Endometrial microvascular endothelial cells (primary cell): Measurements from ENCODE around the gene NDUFAB1. TPM values are rescaled to one million over a fixed set of nuclear protein-coding genes. Genes with fewer than 3 reads are reported as not detected.
"Not testable (repeated sequence)": the region's sequence is repeated elsewhere in the genome, so short reads cannot be mapped to it uniquely, and the experiment has no call there.

Experiments used
- in situ Hi-C: cut with HindIII; loops from 2 replicates; pipeline ENCODE4 v1.10.0; 2017; ENCODE audit warnings: low sequenced_read_pairs, low pct_unique_long_range_greater_than_20kb; ENCODE audit errors: inconsistent ontology term
- total RNA-seq: library from RNA; depleted of rRNA; stranded (reverse); fragments of >200 nt; gene quantifications from one replicate; pipeline ENCODE4 v1.2.3, GENCODE V29; 2015; ENCODE audit errors: inconsistent ontology term

NDUFAB1 gene
- 148 TPM for total RNA-seq

- in situ Hi-C loops: no loop called here
Measured at GRCh38 chr16:23595951-23596720, at the start of gene NDUFAB1. NDUFAB1 (minus strand) TSS chr16:23596316; CDS start chr16:23596290, 26 bp downstream.

DNA sequence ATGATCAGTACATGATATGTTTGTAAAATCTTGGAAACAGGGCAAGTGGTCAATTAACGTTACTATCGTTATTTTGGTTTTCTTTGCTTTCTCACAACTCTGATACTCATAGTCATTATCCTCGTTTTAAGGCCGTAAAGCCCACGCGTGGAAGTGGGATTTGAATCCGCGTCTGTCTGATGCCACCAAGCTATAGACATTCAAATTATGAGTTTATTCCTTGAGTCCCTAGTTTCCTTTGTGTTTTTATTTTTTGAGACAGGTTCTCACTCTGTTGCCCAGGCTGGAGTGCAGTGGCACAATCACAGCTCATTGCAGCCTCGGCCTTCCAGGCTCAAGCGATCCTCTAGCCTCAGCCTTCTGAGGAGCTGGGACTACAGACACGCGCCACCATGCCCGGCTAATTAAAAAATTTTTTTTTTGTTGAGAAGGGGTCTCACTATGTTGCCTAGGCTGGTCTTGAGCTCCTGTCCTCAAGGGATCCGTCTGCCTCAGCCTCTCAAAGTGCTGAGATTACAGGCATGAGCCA is 46.2 kb upstream of the NDUFAB1 start:
- in situ Hi-C loops: no loop called here

GRCh38 chr16:23640931-23641765 is 45.0 kb upstream of the NDUFAB1 start, which contains the start of the genes DCTN5 and PALB2:
DCTN5 (plus strand) TSS chr16:23641466; CDS start chr16:23641543, 77 bp downstream.
PALB2 (minus strand) TSS chr16:23641310; CDS start chr16:23641157, 153 bp downstream.
- in situ Hi-C loops: no loop called here

DNA sequence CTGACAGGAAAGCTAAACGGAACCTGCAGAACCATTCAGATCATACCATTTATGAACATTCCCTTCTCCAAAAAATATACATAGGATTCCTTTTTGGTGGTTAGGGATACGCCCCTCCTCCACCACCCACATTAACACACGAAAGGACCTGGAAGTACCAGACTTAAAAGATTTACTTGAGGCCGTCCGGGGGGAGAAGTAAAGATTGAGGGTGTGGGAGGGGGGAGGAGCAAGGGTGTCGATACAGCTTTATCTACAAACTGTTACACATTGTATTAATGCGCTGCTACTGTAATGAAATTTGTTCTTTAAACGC is 44.5 kb upstream of the NDUFAB1 start:
- in situ Hi-C loops: no loop called here

- in situ Hi-C loops: no loop called here
Measured at GRCh38 chr16:23635958-23636357, 39.8 kb upstream of the NDUFAB1 start.

- in situ Hi-C loops: no loop called here
Measured at GRCh38 chr16:23634461-23635036, 38.4 kb upstream of the NDUFAB1 start.

- in situ Hi-C loops: not testable (repeated sequence)
Measured at GRCh38 chr16:23631874-23632273, 35.8 kb upstream of the NDUFAB1 start.

DNA sequence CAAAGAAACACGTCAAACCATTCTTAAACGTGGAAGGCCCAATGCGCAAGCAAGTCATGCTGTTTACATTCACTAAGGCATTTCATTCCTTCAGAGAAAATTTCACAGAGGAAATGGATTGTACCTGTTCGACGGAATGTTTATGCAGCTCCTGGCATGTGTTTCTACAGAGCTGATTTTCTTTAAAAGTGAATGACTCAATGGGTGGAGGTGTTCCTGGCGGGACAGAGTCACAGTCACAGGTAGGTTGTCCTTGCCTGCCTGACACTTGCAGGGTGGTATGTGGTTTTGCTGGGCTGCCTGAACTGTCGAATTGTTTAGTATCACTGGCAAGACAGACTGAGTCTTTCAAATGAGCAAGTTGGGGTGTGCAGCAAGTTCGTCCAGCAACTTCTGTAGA is 33.4 kb upstream of the NDUFAB1 start:
- in situ Hi-C loops: no loop called here

DNA sequence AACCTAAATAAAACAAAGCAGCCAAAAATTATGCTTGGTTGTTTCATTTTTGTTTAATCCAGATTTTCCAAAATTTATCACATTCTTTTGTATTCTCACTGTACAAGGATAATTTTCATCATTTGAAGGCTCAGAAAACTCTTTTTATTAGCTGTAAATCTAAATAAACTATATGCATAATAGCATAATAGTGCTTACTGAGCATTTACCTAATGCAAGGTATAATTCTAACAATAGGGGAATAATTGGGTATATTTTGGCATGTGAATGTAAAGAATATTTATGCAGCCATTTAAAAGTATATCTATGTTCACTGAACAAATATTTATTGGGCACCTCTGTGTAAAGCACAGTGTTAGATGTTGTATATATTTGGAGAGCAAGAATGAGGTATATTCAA is 28.0 kb upstream of the NDUFAB1 start:
- in situ Hi-C loops: no loop called here

DNA sequence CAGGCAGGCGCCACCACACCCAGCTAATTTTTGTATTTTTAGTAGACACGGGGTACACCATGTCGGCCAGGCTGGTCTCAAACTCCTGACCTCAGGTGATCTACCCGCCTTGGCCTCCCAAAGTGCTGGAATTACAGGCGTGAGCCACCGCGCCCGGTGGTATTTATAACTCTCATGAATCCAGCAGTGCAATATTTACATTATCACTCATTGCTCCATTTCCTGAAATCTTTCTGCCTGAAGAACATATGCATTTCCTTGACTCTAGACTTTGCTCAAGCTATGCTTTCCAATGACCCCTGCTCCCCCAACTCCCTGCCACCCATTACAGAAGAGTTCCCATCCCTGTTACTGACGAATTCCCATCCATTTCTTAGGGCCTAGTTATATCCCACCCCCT is 19.7 kb upstream of the NDUFAB1 start:
- in situ Hi-C loops: no loop called here

DNA sequence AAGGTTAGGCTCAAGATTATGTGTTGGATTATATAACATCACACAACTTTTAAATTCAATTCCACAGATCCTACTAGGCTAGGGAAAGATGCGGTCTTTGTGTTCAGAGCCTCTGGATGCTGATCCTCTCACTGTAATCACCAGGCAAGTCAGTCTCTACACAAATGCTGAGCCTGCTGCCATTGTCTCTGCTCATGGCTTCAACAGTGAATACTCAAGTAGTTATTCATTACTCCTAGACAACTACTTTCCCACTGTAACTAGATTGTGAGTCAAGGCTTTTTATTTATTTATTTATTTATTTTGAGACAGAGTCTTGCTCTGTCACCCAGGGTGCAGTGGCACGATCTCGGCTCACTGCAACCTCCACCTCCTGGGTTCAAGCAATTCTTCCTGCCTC is 15.8 kb upstream of the NDUFAB1 start:
- in situ Hi-C loops: no loop called here

- in situ Hi-C loops: not testable (repeated sequence)
Measured at GRCh38 chr16:23610905-23611304, 14.8 kb upstream of the NDUFAB1 start.

GRCh38 chr16:23609929-23610328 is 13.8 kb upstream of the NDUFAB1 start:
- in situ Hi-C loops: no loop called here

- in situ Hi-C loops: no loop called here
Measured at GRCh38 chr16:23608194-23608593, 12.1 kb upstream of the NDUFAB1 start.

DNA sequence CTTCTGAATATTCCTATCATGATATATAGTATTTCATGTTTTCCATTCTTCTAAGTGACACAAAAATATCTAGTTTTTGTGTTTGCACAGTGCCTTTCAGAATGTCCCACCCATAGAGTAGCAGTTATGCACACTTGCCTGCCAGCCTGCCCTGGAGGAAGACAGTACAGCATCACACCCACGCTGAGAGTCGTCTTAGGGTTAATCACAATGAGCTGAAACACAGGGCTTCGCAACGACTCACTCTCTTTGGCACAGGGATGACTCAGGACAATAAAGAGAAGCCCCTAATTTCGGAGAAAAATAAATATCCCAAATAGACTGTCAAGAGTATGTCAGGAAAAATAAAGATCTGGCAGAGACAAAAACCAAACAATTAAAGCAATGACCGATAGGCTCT is 11.6 kb upstream of the NDUFAB1 start:
- in situ Hi-C loops: no loop called here

DNA sequence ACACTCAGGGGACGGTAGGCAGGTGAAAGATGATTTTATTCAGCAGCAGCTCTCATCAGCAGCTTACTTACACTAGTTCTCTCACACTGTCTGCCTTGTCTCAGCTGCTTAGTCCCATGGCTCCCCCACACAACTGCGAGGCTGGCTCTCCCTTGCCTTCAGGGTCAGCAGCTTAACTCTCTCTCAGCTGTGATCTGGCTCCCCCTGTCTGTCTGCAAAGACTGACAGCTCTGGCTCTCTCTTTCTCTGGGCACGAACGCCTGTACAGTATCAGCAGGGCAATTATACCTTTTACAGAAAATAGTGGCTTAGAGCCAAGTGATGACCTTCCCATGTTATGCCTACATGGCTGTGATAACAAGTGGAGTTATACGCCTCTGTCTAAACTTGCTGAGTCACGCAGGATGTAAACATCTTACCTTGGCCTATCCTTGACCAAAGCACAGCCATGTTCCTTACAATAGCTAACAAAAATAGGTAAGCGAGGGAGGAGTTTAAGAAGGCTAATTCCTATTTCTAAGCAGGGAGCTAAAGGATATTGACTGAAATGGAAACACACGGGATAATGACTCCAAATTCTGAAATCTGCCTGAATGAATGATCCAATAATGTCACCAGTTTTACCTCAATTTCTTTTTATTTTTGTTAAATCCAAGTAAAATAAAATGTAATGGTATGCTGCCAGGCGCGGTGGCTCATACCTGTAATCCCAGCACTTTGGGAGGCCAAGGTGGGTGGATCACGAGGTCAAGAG is 1.1 kb upstream of the NDUFAB1 start:
- in situ Hi-C loops: no loop called here

GRCh38 chr16:23595246-23595950 is 718 bp downstream of the NDUFAB1 start:
- in situ Hi-C loops: no loop called here

DNA sequence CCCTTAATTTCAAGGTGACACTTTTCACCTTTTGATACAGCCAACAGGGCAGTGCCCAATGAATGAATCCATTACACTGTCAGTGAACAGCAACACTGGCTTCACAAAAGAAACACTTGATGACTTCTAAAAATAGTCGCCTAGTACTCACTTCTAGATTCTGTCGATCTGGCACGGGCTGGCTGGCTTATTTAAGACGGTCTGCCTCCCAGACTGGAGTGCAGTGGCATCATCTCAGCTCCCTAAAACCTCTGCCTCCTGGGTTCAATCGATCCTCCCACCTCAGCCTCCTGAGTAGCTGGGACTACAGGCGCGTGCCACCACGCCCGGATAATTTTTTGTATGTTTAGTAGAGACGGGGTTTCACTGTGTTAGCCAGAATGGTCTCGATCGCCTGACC is 1.9 kb downstream of the NDUFAB1 start:
- in situ Hi-C loops: no loop called here
